CD4-positive, alpha-beta T cell treated with Interleukin-21 for 1 hour (primary cell): ENCODE results near the gene TOR4A.

Experiments
- DNase-seq: peaks from one replicate; pipeline ENCODE4 v3.0.0-alpha.2; 2020

Gene TOR4A

GRCh38 chr9:137307255-137308056 is 29.9 kb downstream of the TOR4A start:
- DNase-seq = no peak

- DNase-seq = no peak
These were observed 30.6 kb downstream of the TOR4A start for GRCh38 chr9:137308057-137308619.

DNA sequence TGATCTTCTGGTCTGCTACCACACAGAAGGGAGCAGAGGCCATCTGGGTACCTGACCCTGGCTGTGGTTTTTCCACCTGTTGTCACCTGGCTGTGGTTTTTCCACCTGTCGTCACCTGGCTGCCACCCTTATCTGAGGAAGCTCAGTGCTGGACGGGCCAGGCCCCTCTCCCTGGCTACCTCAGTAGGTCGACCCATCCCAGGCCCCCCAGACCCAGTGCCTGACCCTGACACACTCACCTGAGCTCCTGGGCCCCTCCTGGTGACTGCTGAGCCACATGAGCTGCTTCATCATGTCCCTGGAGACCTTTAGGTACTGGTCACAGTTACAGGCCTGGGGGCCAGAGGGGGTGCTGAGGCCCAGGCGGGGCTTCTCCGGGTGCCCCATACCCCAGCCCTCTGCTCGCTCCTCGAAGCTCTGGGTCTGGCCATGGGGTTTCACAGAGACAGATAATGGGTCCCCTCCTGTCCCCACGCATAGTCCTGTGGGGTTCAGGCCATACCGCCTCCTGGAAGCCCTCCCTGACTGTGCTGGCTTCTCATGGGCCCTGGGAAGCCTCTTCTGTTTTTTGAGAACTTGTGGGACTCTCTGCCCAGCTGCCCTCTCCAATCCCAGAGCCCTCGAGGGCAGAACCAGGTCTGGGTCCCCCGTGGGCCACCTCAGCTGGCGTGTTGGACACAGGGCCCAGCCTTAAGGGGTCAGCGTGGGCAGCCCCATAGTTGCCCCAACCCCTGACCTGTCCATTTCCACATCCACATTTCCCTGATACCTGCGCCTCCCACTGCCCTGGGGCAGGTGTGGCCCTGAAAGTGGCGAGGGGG is 32.1 kb downstream of the TOR4A start:
- DNase-seq = no peak

GRCh38 chr9:137310189-137311052 is 32.9 kb downstream of the TOR4A start:
- DNase-seq = no peak

- DNase-seq = peak; percentile 28
These were observed 33.9 kb downstream of the TOR4A start for GRCh38 chr9:137311171-137311985.

DNA sequence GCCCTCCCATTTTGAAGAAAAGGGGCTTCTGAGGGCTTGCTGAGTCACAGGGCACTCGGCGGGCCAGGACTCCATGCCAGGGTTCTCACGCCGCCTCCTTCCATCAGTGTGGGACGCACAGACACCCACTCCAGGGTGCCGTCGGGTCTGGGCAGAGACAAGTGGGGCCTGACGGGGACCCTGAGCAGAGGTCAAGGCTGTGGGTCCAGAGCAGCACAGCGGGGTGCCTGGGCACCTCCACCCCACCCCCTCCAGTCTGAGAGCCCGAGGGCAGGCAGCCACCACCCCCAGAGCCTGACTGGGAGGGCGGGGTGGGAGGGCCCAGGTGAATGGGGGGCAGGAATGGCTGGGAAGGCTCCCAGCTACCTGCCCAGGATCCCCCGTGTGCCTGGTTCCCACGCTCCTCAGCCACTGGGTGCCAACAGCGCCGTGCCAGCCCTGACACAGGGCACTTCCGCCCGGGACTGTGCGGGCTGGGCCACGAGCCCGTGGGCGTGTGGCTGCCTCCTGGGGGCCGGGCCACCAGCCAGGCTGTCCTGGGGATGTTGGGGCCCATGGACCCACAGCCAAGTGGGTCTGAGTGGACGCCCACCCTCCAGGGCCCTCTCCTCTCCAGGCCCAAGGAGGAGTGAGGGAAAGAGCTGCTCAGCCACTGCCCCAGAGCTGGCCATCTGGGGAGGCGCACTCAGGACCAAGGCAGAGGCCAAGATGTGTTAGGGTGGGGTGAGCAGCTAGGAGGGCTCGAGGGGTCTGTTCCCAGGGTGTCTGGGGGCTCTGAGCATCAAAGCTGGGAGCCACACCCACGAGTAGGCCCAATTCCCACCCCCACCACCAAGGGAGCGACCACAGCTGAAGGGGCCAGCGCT is 34.7 kb downstream of the TOR4A start:
- DNase-seq = no peak

- no peak for DNase-seq
These were observed 35.4 kb downstream of the TOR4A start for GRCh38 chr9:137312852-137313325.

GRCh38 chr9:137313326-137313936 is 35.9 kb downstream of the TOR4A start:
- DNase-seq = no peak

DNA sequence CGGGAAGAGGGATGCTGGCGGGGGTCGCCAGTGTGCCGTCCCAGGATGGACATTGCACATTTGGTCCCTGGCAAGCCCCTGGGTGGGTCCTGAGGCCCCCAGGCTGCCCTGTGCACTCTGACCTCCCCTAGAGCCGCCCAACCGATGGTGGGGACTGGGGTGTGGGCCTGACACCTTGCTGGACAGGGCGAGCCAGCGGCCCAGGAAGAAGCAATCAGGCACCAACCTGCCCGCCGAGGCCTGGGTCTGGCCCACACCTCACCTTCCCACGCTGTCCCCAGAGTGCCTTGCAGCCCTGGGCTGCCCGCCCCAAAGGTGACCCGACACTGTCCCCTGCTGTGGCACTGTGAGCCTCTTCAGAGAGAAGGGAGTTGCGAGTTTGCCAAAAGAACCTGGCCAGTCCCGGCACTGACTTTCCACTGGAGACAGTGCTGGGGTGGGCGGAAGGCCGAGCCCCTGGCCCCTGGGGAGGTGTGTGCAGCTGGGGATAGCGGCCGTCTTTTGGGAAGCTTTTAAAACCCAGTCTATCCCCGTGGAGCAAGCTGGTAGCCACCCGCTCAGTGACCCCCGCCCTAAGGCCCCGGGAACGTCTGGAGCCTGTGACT is 36.5 kb downstream of the TOR4A start:
- DNase-seq = no peak

GRCh38 chr9:137314561-137315560 is 37.3 kb downstream of the TOR4A start:
- DNase-seq = no peak

DNA sequence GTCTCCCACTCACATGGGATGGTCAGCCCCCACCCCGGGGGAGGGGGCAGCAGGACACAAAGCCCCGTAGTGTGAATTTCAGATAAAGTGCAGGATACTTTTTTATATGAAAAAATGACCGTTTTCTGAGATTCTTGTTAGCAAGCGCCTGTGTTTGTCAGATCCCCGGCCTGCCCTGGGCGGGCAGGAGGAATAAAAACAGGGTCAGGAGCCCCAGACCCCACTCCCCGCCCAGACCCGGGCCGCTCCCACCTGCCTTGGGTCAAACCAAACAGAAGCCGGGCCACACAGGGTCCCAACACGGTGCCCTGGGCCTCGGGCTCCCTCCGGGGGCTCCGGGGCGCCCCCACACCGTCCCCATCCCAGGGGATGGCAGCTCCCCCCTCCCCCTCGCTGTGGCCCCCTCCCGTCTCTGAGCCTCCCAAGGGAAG is 38.1 kb downstream of the TOR4A start:
- no peak for DNase-seq

DNA sequence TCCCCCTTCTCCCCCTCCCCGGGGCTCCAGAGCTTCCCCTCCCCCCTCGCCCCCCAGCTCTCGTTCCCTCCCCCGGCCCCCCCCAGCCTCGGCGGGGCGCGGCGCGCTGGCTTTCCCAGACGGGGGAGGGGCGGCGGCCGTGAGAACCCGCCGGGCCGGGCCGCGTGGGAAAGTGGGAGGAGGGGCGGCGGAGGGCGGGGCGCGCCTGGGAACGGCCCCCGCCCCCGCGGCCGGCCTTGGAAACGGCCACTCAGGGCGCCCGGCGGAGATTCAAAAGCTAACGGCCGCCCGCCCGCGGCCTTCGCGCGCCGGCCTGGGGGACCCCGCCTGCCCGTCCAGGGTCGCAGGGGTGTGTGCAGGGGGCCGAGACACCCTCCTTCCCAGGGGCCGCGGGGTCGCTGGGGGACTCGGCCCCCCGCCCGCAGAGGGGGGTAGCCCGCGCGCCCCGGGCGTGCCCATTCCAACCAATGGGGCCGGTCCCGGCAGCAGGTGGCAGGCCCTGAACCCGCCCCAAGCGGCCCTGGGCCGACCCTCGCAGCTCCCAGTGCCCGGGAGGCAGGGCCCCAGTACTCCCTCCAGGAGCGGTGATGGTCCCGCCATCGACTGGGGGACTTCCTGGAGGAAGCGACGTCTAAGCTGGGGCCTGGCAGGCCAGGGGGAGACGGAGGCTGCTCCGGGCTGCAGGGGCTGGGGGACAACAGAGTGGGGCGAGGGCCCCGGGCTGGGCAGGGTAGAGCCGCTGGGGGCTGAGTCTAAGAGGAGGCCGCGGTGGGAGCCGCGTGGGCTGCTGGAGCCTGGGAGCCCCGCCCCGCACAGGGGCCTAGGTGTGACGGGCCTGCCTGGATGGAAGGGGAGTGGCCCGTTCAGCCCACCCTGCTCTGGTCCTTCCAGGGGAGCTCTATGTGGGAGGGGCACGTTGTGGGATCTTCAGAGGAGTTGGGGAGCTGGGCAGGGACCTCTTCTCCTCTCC is 38.8 kb downstream of the TOR4A start:
- DNase-seq = no peak

DNA sequence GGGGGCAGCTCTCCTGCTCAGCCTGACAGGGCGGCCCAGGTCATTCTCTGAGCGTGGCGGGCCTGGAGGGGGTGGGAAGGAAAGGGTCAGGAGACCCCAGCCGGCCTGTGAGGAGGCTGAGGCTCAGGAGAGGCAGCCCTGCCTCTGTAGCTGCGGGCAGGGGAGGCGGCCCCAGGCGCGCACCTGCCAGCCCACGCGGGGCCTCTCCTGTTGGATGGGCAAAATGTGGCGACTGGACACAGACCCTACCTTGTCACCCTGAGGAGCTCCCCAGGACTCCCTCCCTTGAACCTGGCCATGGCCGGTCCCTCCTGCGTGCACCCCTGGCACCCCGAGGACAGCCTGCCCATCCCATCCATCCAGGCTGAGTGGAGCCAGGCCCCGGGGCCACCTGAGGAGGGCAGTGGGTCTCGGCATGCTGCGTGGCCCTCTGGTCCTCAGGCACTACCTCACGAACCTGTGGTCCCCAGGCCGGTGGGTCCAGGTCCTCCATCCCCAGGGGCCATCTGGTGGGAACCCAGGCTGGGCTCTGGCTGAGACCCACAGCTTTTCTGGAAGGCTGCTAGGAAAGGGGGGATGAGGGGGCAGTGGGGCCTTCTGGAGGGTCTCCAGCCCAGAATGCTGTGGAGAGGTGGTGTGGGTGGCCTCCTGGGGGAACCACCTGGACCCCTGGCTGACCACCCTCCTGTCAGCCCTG is 39.6 kb downstream of the TOR4A start:
- no peak for DNase-seq

GRCh38 chr9:137317718-137318511 is 40.4 kb downstream of the TOR4A start:
- DNase-seq = no peak

- DNase-seq = no peak
These were observed 41.1 kb downstream of the TOR4A start for GRCh38 chr9:137318602-137319001.
